HCT116 (cell line): ENCODE results near the gene ACP5. TPM values are rescaled to one million over a fixed set of nuclear protein-coding genes. Genes with fewer than 3 reads are reported as not detected.

ENCODE experiments used
- ATAC-seq: fragments of 200-7000 bp; cut with Tn5 transposase; 2 replicates; pipeline ENCODE4 v1.9.1; 2020; ENCODE audit warnings: mild to moderate bottlenecking, moderate library complexity
- BruUV-seq: library from RNA; stranded (reverse); fragments of 400-500 nt; replicated peaks from 2 replicates; lab custom pipeline; 2021; lab: Mats Ljungman, UMichigan
- CTCF ChIA-PET: fragments of 300-600 bp; sonication (Branson Sonifier 250); formaldehyde crosslinking; loops from one replicate; lab custom pipeline; 2021; ENCODE audit warnings: antibody characterized with exemption; lab: Charles Lee
- POLR2A ChIA-PET: fragments of 300-600, 350-600 bp; sonication (Branson Sonifier 250); formaldehyde crosslinking; loops from one replicate; lab custom pipeline; 2021; ENCODE audit warnings: antibody characterized with exemption; lab: Charles Lee
- RAD21 ChIA-PET, 2 experiments: fragments of 300-600 bp; sonication (Branson Sonifier 250); formaldehyde crosslinking; loops; one replicate each; lab custom pipeline; 2023; ENCODE audit warnings: low total read pairs in 2 of 2; ENCODE audit not compliant: uncharacterized antibody in 2 of 2, unreplicated experiment in 2 of 2, low non-redundant PET in 1 of 2; lab: Charles Lee
- DNase-seq: peaks from one replicate; pipeline ENCODE4 v3.0.0-alpha.2; 2010; ENCODE audit warnings: low read depth, low spot score
- H2AFZ ChIP-seq: fragments of 200-600 bp; shearing (Covaris generic), sonication (generic); 2 replicates; pipeline ENCODE4 v1.6.1; 2017; ENCODE audit warnings: low read depth, mixed run types, mixed read lengths, antibody characterized with exemption, low read length; ENCODE audit not compliant: poor library complexity, severe bottlenecking
- H3K27ac ChIP-seq: 2 replicates; pipeline ENCODE4 v1.5.1; 2012; ENCODE audit warnings: low read depth, low read length
- H3K27me3 ChIP-seq: fragments of 200-600 bp; sonication (generic); 2 replicates; pipeline ENCODE4 v1.6.1; 2016; ENCODE audit warnings: mixed run types, low read length, mixed read lengths; ENCODE audit not compliant: insufficient read depth
- H3K36me3 ChIP-seq, 2 experiments: fragments of 200-500 bp in 1 of 2; fragments of 200-600 bp in 1 of 2; sonication (Bioruptor generic) in 1 of 2; sonication (generic) in 1 of 2; 2 replicates each; pipeline versions ENCODE4 v1.5.1 to v1.6.1; 2014 to 2016; ENCODE audit warnings: low read length in 2 of 2, inconsistent platforms in 1 of 2, mixed read lengths in 1 of 2, mixed run types in 1 of 2; ENCODE audit not compliant: insufficient read depth in 2 of 2, control insufficient read depth in 1 of 2
- H3K4me1 ChIP-seq, 2 experiments: fragments of 200-600 bp in 1 of 2; sonication (generic) in 1 of 2; 2 replicates each; pipeline versions ENCODE4 v1.5.1 to v1.6.1; 2012 to 2017; ENCODE audit warnings: low read length in 2 of 2, inconsistent platforms in 1 of 2, mild to moderate bottlenecking in 1 of 2, mixed read lengths in 1 of 2, mixed run types in 1 of 2, moderate library complexity in 1 of 2; ENCODE audit not compliant: insufficient read depth in 2 of 2, control insufficient read depth in 1 of 2
- H3K4me2 ChIP-seq: fragments of 200-600 bp; sonication (generic); 2 replicates; pipeline ENCODE4 v1.6.1; 2017; ENCODE audit warnings: mixed run types, low read length, mixed read lengths
- H3K4me3 ChIP-seq, 2 experiments: fragments of 200-600 bp in 1 of 2; sonication (generic) in 1 of 2; replicated peaks in 1 of 2; 2 replicates each; pipeline ENCODE4 v1.5.1; 2011 to 2016; ENCODE audit warnings: low read length in 2 of 2, control low read depth in 1 of 2, low read depth in 1 of 2, mild to moderate bottlenecking in 1 of 2, mixed read lengths in 1 of 2, mixed run types in 1 of 2
- H3K79me2 ChIP-seq: fragments of 200-600 bp; sonication (generic); 2 replicates; pipeline ENCODE4 v1.6.1; 2017; ENCODE audit warnings: mild to moderate bottlenecking, mixed run types, low read length, moderate library complexity, mixed read lengths; ENCODE audit not compliant: insufficient read depth
- H3K9ac ChIP-seq: fragments of 200-600 bp; sonication (generic); 2 replicates; pipeline ENCODE4 v1.6.1; 2016; ENCODE audit warnings: low read length, mixed read lengths
- H3K9me2 ChIP-seq: fragments of 200-600 bp; sonication (generic), shearing (Covaris generic); 2 replicates; pipeline ENCODE4 v1.6.1; 2017; ENCODE audit warnings: mixed run types, mild to moderate bottlenecking, moderate library complexity; ENCODE audit not compliant: insufficient read depth
- H3K9me3 ChIP-seq, 2 experiments: fragments of 200-500 bp in 1 of 2; fragments of 200-600 bp in 1 of 2; sonication (Bioruptor generic) in 1 of 2; sonication (generic) in 1 of 2; 2 replicates each; pipeline ENCODE4 v1.6.1; 2014 to 2017; ENCODE audit warnings: low read length in 2 of 2, mixed read lengths in 2 of 2, inconsistent platforms in 1 of 2, low read depth in 1 of 2, mild to moderate bottlenecking in 1 of 2, mixed run types in 1 of 2, moderate library complexity in 1 of 2; ENCODE audit not compliant: control insufficient read depth in 1 of 2, insufficient read depth in 1 of 2
- H4K20me1 ChIP-seq: fragments of 200-600 bp; sonication (generic), shearing (Covaris generic); 2 replicates; pipeline ENCODE4 v1.6.1; 2017; ENCODE audit warnings: mixed run types, mild to moderate bottlenecking, moderate library complexity; ENCODE audit not compliant: insufficient read depth
- CTCF ChIP-seq, 3 experiments: fragments of 200-600 bp in 1 of 3; sonication (generic) in 1 of 3; IDR thresholded peaks in 2 of 3; conservative IDR thresholded peaks in 1 of 3; 2 replicates each; pipeline ENCODE4 v1.5.1; 2012 to 2017; ENCODE audit warnings: low read depth in 2 of 3, low read length in 2 of 3, antibody characterized with exemption in 1 of 3, borderline replicate concordance in 1 of 3, control low read depth in 1 of 3, mild to moderate bottlenecking in 1 of 3, mixed read lengths in 1 of 3, mixed run types in 1 of 3, moderate library complexity in 1 of 3; ENCODE audit not compliant: insufficient read depth in 1 of 3
- EGR1 ChIP-seq: IDR thresholded peaks from 2 replicates; pipeline ENCODE4 v1.6.1; 2012; ENCODE audit warnings: low read depth
- ELF1 ChIP-seq: IDR thresholded peaks from 2 replicates; pipeline ENCODE4 v1.6.1; 2012; ENCODE audit warnings: low read depth, borderline replicate concordance
- FOSL1 ChIP-seq: IDR thresholded peaks from 2 replicates; pipeline ENCODE4 v1.6.1; 2012; ENCODE audit warnings: low read depth
- SP1 ChIP-seq: IDR thresholded peaks from 2 replicates; pipeline ENCODE4 v1.6.1; 2012; ENCODE audit warnings: low read depth
- SRF ChIP-seq: IDR thresholded peaks from 2 replicates; pipeline ENCODE4 v1.6.1; 2012; ENCODE audit warnings: low read depth
- YY1 ChIP-seq: IDR thresholded peaks from 2 replicates; pipeline ENCODE4 v1.6.1; 2011; ENCODE audit warnings: low read length, low read depth, moderate library complexity, mild to moderate bottlenecking; ENCODE audit not compliant: insufficient replicate concordance; ENCODE audit errors: extremely low read depth
- ZNF274 ChIP-seq: fragments of 200-500 bp; sonication (Bioruptor generic); IDR thresholded peaks from 2 replicates; pipeline ENCODE4 v1.6.1; 2014; ENCODE audit warnings: mild to moderate bottlenecking, low read depth, low read length, inconsistent platforms
- intact Hi-C: fragments of 100-400 bp; cut with micrococcal nuclease; formaldehyde crosslinking; loops from 2 replicates; pipeline ENCODE4 v1.10.0; 2022
- total RNA-seq: library from RNA; stranded (reverse); gene quantifications from one replicate; pipeline ENCODE4 v1.2.1, GENCODE V29; 2021; ENCODE audit not compliant: unreplicated experiment

The ACP5 gene
- total RNA-seq, 1 experiment from 2014 or later = 1.2 TPM

- TF ChIP-seq CTCF (IDR thresholded peaks at IDR 0.05 in 2 of 3, conservative IDR thresholded peaks at IDR 0.05 in 1 of 3; ENCODE audit: borderline replicate concordance in 1 of 3, insufficient read depth in 1 of 3, low read depth in 2 of 3, low read length in 2 of 3) (peak; percentile 73 to 96 (median 83)), EGR1 (peak; percentile 93), FOSL1 (peak; percentile 91), YY1 (peak; percentile 55), SP1 (peak; percentile 61), SRF (peak; percentile 94), ZNF274 (no peak)
These were observed 41.5 kb downstream of the ACP5 start (continued) for GRCh38 chr19:11535792-11536595.

- no peak for ATAC-seq
- CTCF ChIA-PET = no interaction called here
- no peak for TF ChIP-seq ELF1
- TF ChIP-seq, all 23 proteins: peak for 0
- Histone ChIP-seq H3K36me3 (no peaks in the 10 kb centered on the region), H3K4me3 (no peak overlapping the region), H3K9ac (no peak overlapping the region), H3K27me3 (no peaks in the 10 kb centered on the region), H3K27ac (no peak overlapping the region), H3K9me2 (no peaks in the 10 kb centered on the region), H3K4me1 (peaks cover 26 to 48% of the 10 kb centered on the region in 2 experiments), H4K20me1 (no peaks in the 10 kb centered on the region), H3K9me3 (no peaks in the 10 kb centered on the region), H2AFZ (no peak overlapping the region), H3K4me2 (no peak overlapping the region), H3K79me2 (no peaks in the 10 kb centered on the region)
- ChIA-PET RAD21 (no interaction called here), POLR2A (interaction anchor here (2.1 kb wide), 1 partner anchor 24 kb away, joined by 8 read pairs; the partner anchor contains the start of gene ELOF1)
- intact Hi-C loops = no loop called here
- DNase-seq = no peak
- BruUV-seq = no TSS peak
These were observed 42.5 kb downstream of the ACP5 start for GRCh38 chr19:11534948-11535347.
